Neural crest cell (in vitro differentiated cells): ENCODE results near the gene POLR3A. TPM values are rescaled to one million over a fixed set of nuclear protein-coding genes. Genes with fewer than 3 reads are reported as not detected.

Experiments
- DNase-seq: peaks from one replicate; pipeline ENCODE4 v3.0.0; 2021; ENCODE audit warnings: low read depth, mixed read lengths, low spot score
- H3K27ac Mint-ChIP-seq: one replicate; pipeline ENCODE4 v1.8.0; 2021; ENCODE audit warnings: mild to moderate bottlenecking, mixed read lengths; ENCODE audit not compliant: unreplicated experiment
- H3K27me3 Mint-ChIP-seq: 2 replicates; pipeline ENCODE4 v1.8.0; 2021; ENCODE audit warnings: low read depth, mild to moderate bottlenecking, mixed read lengths
- H3K36me3 Mint-ChIP-seq: 2 replicates; pipeline ENCODE4 v1.8.0; 2021; ENCODE audit warnings: low read depth, mild to moderate bottlenecking, mixed read lengths
- H3K4me1 Mint-ChIP-seq: 2 replicates; pipeline ENCODE4 v1.8.0; 2021; ENCODE audit warnings: mixed read lengths
- H3K4me3 Mint-ChIP-seq: one replicate; pipeline ENCODE4 v1.8.0; 2021; ENCODE audit warnings: mild to moderate bottlenecking, mixed read lengths
- H3K9me3 Mint-ChIP-seq: 2 replicates; pipeline ENCODE4 v1.8.0; 2021; ENCODE audit warnings: mixed read lengths
- total RNA-seq: library from RNA; stranded (reverse); gene quantifications from 2 replicates; pipeline ENCODE4 v1.2.1, GENCODE V29; 2021
- TF ChIP-seq, protein P1 (sequence below): fragments of 200-600 bp; sonication (generic); conservative IDR thresholded peaks from 2 replicates; pipeline ENCODE4 v1.5.0; 2021; ENCODE audit warnings: antibody characterized with exemption, mild to moderate bottlenecking

The POLR3A gene
- total RNA-seq, 1 donor from 2014 or later, result 28.9 TPM

DNA sequence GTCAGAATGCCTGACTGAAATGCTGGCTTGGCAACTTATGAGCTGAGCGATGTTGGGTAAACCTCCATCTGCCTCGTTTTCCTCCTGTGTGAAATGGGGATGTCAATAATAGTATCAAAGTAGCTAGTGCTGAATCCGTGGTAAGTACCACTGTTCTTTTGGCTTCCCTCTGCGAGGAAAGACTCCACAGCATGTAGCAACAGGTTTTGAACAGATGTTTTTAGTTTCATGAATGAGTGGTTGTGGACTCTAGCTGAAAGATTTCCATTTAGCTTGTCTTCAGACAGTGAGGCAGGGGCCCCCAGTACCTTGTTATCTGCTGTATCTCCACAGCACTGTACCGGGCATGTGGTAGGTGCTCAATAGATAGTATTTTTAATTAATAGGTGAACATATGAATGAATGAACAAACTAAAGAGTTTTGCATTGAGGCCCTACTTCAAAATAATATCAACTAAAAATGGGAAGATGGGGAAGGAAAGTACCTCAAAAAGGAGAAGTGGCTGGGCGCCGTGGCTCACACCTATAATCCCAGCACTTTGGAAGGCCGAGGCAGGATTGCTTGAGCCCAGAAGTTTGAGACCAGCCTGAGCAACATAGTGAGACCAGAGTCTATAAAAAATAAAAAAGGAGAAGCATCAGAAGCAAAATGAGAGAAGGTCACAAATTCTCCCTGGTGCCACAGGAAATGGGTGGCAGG is 97.1 kb downstream of the POLR3A start:
- H3K4me1 Mint-ChIP-seq, result peaks cover 14% of the 10 kb centered on the region
- no peaks in the 10 kb centered on the region for H3K9me3 Mint-ChIP-seq

DNA sequence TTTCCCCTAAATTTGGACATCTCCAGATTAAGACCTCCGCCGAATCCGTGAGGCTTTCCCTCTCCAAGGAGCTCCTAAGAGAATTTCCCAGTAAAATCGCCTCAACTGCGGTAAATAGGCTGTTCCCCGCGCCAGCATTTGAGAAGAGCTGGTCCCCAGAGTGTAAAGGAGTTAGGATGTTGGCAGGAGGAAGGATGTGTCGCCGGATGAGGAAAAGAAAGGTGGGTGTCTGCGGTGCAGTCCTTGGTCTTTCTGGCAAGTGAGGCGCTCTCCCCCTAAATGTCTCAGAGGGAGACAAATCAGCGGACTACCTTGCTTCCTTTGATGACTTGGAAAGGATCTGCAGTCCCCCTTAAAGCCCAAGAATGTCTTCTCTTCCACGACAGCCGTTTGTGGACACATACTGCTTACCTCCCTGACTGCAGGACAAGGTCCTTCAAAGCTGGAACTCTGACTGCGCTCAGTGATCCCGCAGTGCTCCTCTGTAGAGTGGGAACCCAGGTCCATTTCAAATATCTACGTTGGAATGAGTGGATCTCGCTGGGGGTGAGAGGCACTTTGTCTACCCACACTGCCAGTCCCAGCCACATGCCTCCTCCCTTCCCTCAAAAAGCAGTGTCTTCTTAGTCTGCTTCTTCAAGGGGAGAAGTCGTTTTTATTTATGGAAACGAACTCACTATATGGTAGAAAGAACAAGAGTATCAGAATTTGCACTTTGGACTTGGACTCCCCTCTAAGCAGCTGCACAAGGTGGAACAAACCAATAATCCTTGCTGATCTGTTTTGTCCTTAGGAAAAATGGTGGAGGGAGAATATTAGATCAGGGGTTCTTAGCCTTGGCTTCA is 101.7 kb downstream of the POLR3A start:
- Mint-ChIP-seq H3K9me3 (no peaks in the 10 kb centered on the region), H3K4me3 (peak overlapping the region; percentile 93), H3K27ac (peak overlapping the region; percentile 67), H3K27me3 (peaks cover 16% of the 10 kb centered on the region), H3K4me1 (peaks cover 29% of the 10 kb centered on the region), H3K36me3 (no peaks in the 10 kb centered on the region)
- no peak for DNase-seq
- TF ChIP-seq, protein P1, sequence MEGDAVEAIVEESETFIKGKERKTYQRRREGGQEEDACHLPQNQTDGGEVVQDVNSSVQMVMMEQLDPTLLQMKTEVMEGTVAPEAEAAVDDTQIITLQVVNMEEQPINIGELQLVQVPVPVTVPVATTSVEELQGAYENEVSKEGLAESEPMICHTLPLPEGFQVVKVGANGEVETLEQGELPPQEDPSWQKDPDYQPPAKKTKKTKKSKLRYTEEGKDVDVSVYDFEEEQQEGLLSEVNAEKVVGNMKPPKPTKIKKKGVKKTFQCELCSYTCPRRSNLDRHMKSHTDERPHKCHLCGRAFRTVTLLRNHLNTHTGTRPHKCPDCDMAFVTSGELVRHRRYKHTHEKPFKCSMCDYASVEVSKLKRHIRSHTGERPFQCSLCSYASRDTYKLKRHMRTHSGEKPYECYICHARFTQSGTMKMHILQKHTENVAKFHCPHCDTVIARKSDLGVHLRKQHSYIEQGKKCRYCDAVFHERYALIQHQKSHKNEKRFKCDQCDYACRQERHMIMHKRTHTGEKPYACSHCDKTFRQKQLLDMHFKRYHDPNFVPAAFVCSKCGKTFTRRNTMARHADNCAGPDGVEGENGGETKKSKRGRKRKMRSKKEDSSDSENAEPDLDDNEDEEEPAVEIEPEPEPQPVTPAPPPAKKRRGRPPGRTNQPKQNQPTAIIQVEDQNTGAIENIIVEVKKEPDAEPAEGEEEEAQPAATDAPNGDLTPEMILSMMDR, result no peak

More for the DNA sequence above, 97.1 kb downstream of the POLR3A start:
- TF ChIP-seq, protein P1, result no peak
- Mint-ChIP-seq H3K36me3 (no peaks in the 10 kb centered on the region), H3K4me3 (no peak overlapping the region), H3K27ac (no peak overlapping the region), H3K27me3 (peaks cover 16% of the 10 kb centered on the region)
- no peak for DNase-seq

DNA sequence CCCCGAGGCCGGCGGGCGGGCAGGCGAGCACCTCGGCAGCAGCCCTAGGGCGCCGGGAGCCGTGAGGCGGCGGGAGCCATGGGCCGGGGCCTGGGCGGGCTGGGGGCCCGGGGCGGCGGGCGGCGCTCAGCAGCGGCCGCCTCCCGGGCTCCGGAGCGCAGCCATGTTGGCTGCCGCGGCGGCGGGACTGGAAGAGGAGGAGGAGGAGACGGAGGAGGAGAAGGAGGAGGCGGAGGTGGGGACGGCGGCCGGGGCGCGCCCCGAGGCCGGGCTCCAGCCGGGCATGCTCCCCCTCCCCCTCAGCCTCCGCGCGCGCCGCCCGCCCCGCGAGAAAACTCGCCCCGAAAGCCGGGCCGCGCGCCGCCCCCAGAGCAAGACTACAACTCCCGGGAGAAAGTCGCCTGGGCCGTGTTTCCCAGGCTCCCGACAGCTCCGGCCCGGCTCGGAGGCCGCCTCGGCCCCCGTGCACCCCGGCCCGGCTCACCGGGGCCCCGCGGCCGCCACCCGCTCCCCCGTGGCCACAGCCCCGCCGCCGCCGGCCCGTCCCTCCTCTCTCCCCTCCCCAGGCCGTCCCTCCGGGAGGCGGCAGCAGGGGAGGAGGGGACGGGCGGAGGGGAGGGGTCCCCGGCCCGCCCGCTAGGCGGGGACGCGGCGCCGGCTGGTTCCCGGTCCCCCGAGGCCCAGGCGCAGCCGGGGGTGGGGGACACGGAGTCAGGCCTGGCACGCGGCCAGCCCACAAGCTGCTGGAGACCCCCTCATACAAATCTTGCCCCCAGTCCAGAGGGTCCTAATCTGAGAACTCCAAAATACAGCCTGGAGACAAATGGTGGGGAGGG is 102.5 kb downstream of the POLR3A start, which contains the start of gene DLG5:
DLG5 (minus strand) TSS at position 190 of the 836 bp plus-strand sequence. CDS start 235 bp downstream, outside the sequence.
- peaks cover 16% of the 10 kb centered on the region for H3K27me3 Mint-ChIP-seq
- peak within 1 kb of the TSS; percentile 93 for H3K4me3 Mint-ChIP-seq
- peak within 1 kb of the TSS; percentile 67 for H3K27ac Mint-ChIP-seq
- H3K4me1 Mint-ChIP-seq, result peaks cover 32% of the 10 kb centered on the region
- TF ChIP-seq, protein P1, result peak; percentile 39
- no peaks in the 10 kb centered on the region for H3K36me3 Mint-ChIP-seq
- DNase-seq, result peak; percentile 43
- H3K9me3 Mint-ChIP-seq, result no peaks in the 10 kb centered on the region

DNA sequence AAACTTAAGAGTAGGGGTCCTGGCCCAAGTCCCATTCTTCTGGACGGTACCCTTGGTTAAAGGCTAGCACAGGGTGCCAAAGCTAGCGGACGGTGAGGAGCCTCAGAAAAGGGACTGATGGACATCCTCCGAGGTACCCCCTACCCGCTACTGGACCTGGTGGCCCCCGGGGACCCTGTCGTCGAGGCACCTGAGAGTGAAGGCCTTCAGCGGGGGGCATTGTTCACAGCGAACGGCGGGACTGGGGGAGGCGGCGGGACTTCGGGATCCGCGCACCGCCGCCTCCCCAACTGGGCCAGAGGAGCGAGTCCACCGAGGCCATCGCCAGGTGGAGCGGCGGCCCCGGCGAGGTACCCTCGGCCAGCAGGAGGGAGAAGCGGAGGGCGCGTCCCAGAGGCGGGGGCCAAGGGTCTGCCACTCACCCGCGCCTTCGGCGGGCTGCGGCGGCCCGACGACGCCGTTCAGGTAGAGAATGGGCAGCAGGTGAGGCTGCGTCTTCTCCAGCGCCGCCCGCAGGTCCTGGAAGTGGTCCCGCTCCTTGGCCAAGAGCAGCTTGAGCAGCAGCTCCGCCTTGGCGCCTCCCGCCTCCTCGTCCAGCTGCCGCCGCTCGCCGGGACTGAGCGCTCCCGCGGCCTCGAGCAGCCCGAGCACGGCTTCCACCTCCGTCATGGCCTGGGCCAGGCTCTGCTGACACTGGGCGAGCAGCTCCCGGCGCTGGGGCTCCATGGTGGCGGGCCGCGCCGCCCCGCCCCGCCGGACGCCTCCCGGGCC is 103.3 kb downstream of the POLR3A start:
- TF ChIP-seq, protein P1, result no peak
- H3K4me1 Mint-ChIP-seq, result peaks cover 40% of the 10 kb centered on the region
- H3K9me3 Mint-ChIP-seq, result no peaks in the 10 kb centered on the region
- H3K4me3 Mint-ChIP-seq, result peak overlapping the region; percentile 92
- H3K27ac Mint-ChIP-seq, result no peak overlapping the region
- peaks cover 2% of the 10 kb centered on the region for H3K36me3 Mint-ChIP-seq
- peaks cover 16% of the 10 kb centered on the region for H3K27me3 Mint-ChIP-seq
- peak; percentile 35 for DNase-seq
